ENCODE data around the gene DPEP2NB.

DNA sequence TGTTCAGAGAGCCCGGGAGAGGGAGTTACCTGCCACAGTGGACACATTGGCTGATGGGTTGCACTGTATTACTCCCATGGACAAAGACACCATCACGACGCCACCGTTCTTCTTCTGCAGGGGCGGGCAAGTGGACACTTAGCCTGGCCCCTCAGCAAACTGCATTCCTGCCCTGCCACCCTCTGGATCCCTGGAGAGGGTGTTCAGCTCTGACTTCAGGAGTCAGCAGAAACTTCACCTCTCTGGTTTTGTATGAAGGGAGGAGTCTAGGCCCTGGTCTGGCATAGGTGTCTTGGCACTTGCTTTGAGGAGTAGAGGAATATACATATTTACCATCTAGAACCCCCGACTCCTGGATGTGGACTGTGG, 25.7 kb downstream of the DPEP2NB start:
- TF ChIP-seq, protein P1, sequence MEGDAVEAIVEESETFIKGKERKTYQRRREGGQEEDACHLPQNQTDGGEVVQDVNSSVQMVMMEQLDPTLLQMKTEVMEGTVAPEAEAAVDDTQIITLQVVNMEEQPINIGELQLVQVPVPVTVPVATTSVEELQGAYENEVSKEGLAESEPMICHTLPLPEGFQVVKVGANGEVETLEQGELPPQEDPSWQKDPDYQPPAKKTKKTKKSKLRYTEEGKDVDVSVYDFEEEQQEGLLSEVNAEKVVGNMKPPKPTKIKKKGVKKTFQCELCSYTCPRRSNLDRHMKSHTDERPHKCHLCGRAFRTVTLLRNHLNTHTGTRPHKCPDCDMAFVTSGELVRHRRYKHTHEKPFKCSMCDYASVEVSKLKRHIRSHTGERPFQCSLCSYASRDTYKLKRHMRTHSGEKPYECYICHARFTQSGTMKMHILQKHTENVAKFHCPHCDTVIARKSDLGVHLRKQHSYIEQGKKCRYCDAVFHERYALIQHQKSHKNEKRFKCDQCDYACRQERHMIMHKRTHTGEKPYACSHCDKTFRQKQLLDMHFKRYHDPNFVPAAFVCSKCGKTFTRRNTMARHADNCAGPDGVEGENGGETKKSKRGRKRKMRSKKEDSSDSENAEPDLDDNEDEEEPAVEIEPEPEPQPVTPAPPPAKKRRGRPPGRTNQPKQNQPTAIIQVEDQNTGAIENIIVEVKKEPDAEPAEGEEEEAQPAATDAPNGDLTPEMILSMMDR (IDR thresholded peaks at IDR 0.05; ENCODE audit: low read depth, low read length, poor library complexity, severe bottlenecking) = no peak
- TF ChIP-seq EZH2phosphoT487 (IDR thresholded peaks at IDR 0.05; ENCODE audit: borderline replicate concordance, low read length) = no peak

Measured in DOHH2 (cell line).